ENCODE data around the gene DENND1B. TPM values are rescaled to one million over a fixed set of nuclear protein-coding genes. Genes with fewer than 3 reads are reported as not detected.

DENND1B gene
- total and polyA plus RNA-seq, 2 of the 8 experiments (the other 6 are each of a cell fraction or from before 2014, with no cell fraction given): 0.74 to 3.3 TPM

GRCh38 chr1:197768014-197768805 lies 7.1 kb downstream of the DENND1B start (continued):
- TF ChIP-seq E2F6 (IDR thresholded peaks at IDR 0.05) (no peak), EZH2 (IDR thresholded peaks at IDR 0.05; ENCODE audit: low read depth, low read length, severe bottlenecking) (no peak), CBX8 (IDR thresholded peaks at IDR 0.05; ENCODE audit: borderline replicate concordance, low read depth, low read length) (no peak), KDM5A (IDR thresholded peaks at IDR 0.05; ENCODE audit: low read length) (no peak), FOSL1 (IDR thresholded peaks at IDR 0.05; ENCODE audit: insufficient read depth, low read depth, low read length) (no peak), POLR2A (IDR thresholded peaks at IDR 0.05; ENCODE audit: control extremely low read depth in 1 of 2, low read depth in 2 of 2, low read length in 2 of 2) (no peak), RBBP5 (IDR thresholded peaks at IDR 0.05; ENCODE audit: borderline replicate concordance, low read depth, low read length) (no peak)
- TF ChIP-seq, protein P1, sequence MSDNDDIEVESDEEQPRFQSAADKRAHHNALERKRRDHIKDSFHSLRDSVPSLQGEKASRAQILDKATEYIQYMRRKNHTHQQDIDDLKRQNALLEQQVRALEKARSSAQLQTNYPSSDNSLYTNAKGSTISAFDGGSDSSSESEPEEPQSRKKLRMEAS (IDR thresholded peaks at IDR 0.05): no peak

Data from H1 (cell line).